Left kidney (tissue), 2 donors: ENCODE data around the gene TMEM127. TPM values are rescaled to one million over a fixed set of nuclear protein-coding genes. Genes with fewer than 3 reads are reported as not detected.
"Not testable (repeated sequence)": the region's sequence is repeated elsewhere in the genome, so short reads cannot be mapped to it uniquely, and the experiment has no call there.

Experiments used
- DNase-seq: peaks from one replicate; pipeline ENCODE4 v3.0.0-alpha.2; 2013
- polyA plus RNA-seq: library from polyadenylated mRNA; unstranded; fragments of 120-200 nt; gene quantifications from one replicate; pipeline ENCODE4 v1.2.1, GENCODE V29; 2013; ENCODE audit not compliant: insufficient read length

TMEM127 gene
- polyA plus RNA-seq, 1 donor: 41.2 TPM

DNA sequence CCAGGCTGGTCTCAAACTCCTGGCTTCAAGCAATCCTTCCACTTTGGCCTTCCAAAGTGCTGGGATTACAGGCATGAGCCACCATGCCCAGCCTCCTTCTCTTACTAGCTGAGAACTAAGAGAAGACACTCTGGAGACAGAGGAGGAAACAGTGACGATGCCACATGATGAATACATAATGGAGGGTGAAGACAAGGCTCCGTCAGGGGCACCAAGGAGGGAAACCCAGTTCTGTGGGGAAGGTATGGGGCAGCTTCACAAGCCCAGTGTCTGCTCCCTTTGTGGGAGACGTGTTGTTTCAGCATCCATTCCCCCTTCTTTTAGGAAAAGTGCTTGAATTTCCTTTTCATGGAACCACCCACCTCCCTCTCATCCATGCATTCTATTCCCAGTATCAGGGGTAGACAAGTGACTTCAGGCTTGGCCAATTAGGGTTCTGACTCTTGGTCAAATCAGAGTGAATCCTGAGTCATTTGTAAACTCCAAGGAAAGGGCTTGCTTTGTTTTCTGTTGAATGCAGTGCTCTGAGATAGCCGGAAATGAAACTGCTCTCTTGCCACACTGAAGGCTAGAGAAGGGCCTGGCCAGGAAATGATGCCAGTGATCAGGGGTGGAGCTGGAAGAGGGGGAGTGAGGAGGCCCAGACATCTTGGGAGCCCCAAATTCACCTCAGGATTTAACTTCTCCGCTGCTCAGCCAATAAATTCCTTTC lies 23.7 kb downstream of the TMEM127 start:
- no peak for DNase-seq

GRCh38 chr2:96241227-96241626 lies 24.6 kb downstream of the TMEM127 start:
- no peak for DNase-seq

GRCh38 chr2:96240341-96241038 lies 25.3 kb downstream of the TMEM127 start:
- no peak for DNase-seq

- no peak for DNase-seq
Measured at GRCh38 chr2:96239745-96240264, 26.0 kb downstream of the TMEM127 start.

DNA sequence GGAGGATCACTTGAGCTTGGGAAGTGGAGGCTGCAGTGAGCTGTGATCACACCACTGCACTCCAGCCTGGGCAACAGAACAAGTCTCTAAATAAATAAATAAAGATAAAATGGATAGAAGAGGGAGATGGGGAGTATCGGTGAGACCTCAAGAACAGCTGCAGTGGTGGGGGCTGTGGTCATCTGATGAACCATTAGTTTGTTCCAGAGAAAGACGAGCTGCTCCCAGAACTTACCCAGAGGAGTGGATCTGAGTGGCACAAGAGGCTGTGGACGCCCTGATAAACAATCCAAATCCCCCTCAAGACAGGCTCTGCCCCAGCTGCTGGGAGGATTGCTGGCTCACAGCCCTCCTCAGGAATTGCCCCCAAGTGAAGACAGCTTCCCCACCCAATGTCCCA lies 26.7 kb downstream of the TMEM127 start:
- DNase-seq: no peak

- DNase-seq: no peak
Measured at GRCh38 chr2:96238266-96238665, 27.5 kb downstream of the TMEM127 start.

GRCh38 chr2:96236882-96237281 lies 28.9 kb downstream of the TMEM127 start:
- no peak for DNase-seq

DNA sequence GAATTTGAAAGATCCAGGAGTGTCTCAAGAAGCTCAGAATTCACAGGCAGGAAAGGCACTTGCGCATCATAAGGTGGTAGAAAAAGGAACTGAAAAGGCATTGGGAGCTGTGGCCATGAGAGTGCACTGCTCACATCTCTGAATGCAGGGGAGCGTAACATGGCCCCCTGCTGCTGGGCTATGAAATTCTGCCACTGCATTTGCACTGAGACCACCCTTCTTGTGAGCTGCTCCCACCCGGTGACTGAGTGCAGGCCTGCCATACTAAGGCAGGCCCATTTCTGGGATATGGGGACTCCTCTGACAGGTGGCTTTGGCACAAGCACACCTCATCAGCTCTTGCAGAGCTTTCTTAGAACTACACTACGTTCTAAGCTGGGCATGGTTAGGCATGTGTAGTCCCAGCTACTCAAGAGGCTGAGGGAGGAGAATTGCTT lies 31.9 kb downstream of the TMEM127 start:
- no peak for DNase-seq

DNA sequence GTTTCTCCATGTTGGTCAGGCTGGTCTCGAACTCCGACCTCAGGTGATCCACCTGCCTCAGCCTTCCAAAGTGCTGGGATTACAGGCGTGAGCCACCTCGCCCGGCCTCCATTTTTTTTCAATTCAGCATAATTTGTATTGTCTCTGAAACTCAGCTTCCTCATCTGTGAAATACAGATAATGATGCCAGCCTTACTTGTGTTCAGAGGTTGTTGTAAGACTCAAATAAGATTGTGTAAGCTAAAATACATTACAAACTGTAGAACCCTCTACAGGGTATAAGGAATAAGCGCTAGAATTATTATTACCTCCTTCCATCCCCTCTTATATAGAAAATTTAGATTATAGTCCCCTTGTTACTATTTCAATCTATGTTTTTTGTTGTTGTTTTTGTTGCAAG lies 32.4 kb downstream of the TMEM127 start:
- no peak for DNase-seq

DNA sequence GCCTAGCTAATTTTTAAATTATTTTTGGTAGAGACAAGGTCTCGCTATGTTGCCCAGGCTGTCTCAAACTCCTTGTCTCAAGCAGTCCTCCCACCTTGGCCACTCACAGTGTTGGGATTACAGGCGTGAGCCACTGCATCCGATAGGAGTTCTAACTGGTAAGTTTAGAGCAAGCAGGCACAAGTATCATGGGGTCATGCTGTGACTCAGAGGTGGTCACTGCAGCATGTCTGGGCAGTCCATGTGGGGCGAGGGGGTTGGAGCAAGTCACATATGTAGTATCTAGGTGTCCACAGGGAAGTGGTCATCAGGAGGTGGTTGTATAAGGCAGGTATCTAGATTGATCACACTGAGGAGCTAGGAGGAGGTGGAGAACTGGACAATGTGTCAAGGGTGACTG lies 34.5 kb downstream of the TMEM127 start:
- no peak for DNase-seq

- DNase-seq: no peak
Measured at GRCh38 chr2:96225016-96225533, 40.7 kb downstream of the TMEM127 start.

DNA sequence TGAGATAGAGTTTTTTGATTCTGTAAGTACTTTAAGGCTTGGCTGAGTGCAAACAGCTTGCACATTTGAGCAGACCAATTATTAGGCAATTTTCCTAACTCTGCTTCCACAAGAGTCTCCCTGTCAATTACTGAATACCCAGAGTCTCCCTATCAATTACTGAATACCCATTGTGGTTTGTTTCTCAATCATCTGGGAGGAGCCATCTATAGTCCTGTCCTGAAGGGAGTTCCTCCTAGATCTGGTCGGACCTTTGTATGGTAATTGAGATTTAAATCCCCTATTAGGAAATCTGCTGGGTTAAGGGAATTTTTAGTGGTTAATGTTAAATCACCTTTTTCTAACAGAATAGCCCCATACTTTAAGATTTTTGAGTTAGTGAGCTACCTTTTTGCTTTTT lies 44.7 kb downstream of the TMEM127 start:
- DNase-seq: not testable (repeated sequence)

DNA sequence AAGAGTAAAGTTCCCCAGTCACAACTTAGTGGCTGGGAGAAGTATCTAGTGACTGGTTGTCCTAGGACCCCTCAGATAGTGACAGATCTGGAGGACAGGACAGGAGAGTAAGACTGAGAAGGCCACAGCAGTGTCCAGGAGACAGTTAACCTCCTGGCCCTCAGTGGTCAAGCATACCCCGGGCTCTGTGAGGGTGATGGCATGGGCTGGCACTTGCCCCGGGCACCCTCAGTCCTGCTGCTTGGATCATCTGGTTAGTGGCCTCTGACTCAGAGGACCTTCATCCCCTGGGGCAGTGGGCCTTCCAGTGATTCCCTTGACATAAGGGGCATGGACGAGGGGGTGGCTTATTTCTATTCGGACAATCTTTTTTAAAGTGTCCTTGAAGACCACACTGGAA lies 45.8 kb downstream of the TMEM127 start:
- not testable (repeated sequence) for DNase-seq

- DNase-seq: no peak
Measured at GRCh38 chr2:96218508-96219131, 47.2 kb downstream of the TMEM127 start.

- DNase-seq: no peak
Measured at GRCh38 chr2:96214554-96214953, 51.2 kb downstream of the TMEM127 start.

DNA sequence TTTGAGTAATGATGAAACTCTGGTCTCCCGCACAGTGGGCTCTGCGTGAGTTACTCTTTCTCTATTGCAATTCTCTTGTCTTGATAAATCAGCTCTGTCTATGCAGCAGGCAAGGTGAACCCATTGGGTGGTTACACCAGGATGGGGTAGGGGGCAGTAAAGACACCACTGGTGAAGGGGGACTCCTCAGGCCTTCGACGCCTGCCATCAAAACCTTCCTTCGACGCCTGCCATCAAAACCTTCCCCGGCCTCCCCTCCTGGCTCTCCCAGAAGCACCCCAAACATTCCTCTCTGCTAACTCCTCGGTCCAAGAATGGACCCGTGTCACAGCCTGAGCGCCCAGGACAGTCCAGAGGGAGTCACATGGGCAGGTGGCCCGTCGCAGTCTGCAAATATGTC lies 52.4 kb downstream of the TMEM127 start:
- DNase-seq: no peak

GRCh38 chr2:96212339-96212738 lies 53.5 kb downstream of the TMEM127 start:
- DNase-seq: no peak

GRCh38 chr2:96209729-96210085 lies 56.1 kb downstream of the TMEM127 start:
- no peak for DNase-seq

GRCh38 chr2:96209011-96209728 lies 56.6 kb downstream of the TMEM127 start:
- no peak for DNase-seq

GRCh38 chr2:96208143-96209010 lies 57.4 kb downstream of the TMEM127 start, which contains the start of gene STARD7:
Gene STARD7, minus strand, starts transcription at chr2:96208827. Its CDS starts 393 bp downstream, at chr2:96208434.
- DNase-seq: peak; percentile 96

GRCh38 chr2:96207774-96208142 lies 58.0 kb downstream of the TMEM127 start:
- DNase-seq: peak; percentile 13
